Activated CD8-positive, alpha-beta memory T cell treated with anti-CD3 and anti-CD28 coated beads for 4 hours (primary cell): ENCODE data around the gene KCNJ5.

Experiments used
- DNase-seq, 2 donors: peaks; one replicate each; pipeline ENCODE4 v3.0.0-alpha.2; 2020; ENCODE audit warnings: low read depth in 2 of 2

The KCNJ5 gene

DNA sequence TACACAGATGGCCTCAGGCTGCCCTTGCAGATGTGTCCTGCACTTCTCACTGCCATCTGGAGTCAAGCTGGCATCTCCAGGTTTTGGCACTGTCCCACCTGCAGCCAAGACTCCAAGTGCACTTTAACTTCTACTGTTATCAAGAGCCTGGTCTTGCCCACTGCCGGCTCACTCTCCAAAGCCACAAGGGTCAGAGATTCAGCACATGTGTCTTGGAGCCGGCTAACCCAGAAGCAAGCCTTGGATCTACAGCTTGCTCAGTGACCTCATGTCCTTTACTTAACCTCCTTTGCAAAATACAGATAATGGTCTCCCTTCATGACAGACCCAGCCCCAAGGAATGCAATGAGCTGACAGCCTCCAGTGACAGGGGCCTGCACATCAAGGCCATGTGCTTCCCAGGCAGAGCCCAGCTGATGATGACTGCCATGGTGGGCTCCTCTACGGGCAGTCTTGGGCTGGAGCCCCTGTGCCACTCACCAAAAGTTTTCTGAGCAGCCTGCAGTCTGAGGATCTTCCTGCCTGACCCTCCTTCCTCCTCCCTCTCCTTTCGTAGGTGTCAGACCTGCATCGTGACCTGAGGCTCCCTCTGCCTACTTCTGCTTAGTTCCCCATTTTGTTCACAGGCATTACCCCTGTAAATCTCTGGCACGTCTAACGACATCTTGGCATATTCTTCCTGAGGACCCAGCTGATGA is 42.5 kb downstream of the KCNJ5 start:
- no peak for DNase-seq

DNA sequence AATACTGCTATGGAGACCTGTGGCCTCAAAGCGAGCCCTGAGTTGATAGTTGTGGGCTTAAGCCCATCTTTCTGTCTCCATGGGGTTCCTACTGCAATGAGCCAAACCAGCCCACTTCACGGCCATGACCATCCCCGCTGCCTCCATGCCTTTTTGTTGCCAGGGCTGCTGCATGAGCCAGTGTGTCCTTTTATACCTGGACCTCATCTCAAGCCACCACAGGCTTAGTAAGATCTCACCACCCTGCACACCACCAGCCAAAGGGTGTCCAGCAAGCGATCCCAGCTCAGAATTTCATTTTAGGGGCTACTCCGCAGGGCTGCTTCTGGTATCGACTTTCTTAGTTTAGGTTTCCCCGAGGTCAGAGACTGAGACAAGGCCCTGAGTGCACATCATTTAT is 43.2 kb downstream of the KCNJ5 start:
- DNase-seq: no peak

DNA sequence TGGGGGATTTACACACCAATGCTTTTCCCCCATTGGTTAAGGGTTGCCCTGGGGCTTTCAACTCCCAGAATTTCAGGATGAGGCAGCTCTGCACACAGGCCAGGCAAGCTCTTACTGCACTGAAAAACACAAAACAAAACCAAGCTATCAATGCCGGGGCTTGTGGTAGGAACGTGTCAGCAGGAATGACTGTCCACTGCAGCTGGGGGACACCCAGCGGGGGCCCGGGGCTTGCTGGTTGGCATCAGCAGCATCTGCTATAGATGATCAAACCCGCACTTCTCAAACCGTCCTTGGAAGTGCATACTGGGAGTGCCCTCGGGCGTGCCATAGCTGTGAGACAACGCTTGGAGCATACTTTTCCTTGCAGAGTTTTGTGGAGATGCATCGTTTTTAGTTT is 43.8 kb downstream of the KCNJ5 start:
- no peak for DNase-seq

GRCh38 chr11:128936606-128937251 is 45.6 kb downstream of the KCNJ5 start:
- no peak for DNase-seq

DNA sequence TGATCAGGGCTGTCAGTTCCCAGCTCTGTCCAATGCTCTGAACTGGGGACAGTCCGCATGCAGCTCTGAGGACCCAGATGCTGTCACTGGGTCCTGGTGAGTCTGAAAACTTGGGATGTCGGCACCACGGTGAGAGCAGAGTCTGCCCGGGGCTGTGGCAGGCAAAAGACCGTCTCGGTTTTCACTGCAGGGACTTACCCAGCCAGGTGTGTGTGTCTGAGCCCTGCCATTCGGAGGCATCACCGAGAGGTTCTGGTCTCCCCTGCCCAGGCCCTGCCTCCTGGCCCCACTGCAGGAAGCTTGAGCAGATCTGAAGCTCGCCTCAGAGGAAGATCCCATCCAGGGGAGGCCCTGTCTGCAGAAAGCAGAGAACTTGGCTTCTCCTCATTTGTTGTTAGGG is 46.3 kb downstream of the KCNJ5 start:
- no peak for DNase-seq

- DNase-seq: no peak
Observed at GRCh38 chr11:128938156-128938885, 47.2 kb downstream of the KCNJ5 start.

GRCh38 chr11:128939591-128939990 is 48.4 kb downstream of the KCNJ5 start:
- DNase-seq: no peak

DNA sequence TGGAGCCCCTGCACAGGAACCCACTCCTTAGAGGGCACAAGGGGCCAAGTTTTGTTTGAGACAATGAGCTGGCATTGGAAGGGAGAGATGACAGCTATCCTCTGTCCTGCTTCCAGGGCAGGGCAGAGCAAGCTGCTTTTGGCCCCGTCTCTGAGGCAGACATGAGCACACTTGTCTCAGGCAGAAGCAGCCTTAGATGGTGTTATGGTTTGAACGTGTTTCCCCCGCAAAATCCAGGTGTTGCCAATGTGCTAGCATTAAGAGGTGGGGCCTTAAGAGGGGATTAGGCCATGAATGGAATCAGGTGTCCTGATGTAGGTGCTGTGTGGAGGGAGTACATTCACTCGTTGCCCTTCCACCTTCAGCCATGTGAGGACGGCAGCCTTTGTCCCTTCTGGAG is 49.0 kb downstream of the KCNJ5 start:
- DNase-seq: no peak

DNA sequence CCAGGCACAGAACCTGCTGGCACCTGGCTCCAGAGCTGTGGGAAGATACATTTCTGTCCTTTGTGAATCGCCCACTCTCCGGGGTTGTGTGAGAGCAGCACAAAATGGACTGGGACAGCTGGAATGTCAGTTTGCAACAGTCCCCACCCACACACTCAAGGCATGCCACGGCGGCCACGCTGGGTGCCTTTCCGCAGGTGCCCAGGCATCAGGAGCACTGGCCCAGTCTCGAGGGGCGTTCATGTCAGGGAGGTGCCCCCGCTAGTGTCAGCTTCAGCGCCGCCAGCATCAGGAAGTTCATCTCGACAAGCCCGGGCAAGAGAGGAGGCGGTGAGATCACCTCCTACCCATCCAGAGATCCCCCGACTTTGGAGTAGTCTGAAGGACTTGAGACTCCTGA is 49.4 kb downstream of the KCNJ5 start:
- DNase-seq: no peak

- no peak for DNase-seq
Observed at GRCh38 chr11:128941110-128941509, 50.0 kb downstream of the KCNJ5 start.

DNA sequence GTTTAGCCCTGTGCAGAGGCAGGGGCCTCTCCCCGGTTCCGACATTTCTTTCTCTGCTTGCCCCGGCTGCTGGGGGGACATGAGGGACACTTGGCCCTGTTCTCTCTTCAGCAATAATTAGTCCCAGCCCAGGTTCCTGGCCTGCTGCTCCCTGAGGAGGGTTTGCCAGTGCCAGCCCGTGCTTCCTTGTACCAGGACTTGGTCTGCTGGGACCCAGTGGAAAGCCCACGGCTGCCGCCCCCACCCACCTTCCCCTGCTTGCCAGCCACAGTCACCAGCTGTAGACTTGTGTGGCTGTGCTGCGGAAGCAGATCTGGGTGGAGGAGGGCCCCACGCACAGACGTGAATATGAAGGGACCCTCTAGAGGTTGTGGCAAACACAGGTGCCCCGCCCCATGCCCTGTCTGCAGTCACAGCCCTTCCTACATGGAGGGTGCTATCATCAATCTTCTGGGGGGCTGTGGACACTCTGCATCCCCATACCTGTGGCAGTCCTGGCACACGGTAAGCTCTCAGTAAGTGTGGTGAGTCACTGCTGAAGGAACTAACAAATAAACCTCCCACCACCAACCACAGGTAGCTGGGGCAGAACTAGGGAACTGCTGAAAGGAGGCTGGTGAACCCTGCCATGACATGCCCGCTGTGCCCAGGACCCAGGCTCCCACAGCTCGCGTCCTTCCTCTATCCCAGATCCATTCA is 50.6 kb downstream of the KCNJ5 start:
- no peak for DNase-seq

DNA sequence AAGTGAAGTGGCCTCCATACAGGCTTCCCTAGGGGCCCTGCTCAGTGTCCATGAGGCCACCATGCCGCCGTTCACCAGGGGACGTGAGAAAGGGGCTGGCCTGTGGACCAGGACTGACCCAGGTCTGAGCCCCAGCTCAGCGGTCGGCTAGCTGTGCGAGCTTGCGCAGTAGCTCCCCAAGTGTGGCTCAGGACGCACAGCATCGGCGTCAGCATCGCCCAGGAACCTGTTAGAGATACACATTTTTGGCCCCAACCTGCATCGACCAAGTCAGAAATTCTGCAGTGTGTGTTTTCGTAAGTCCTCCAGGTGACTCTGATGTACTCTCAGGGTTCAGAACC is 51.1 kb downstream of the KCNJ5 start:
- no peak for DNase-seq

GRCh38 chr11:128942817-128943427 is 51.8 kb downstream of the KCNJ5 start, which contains the start of gene TP53AIP1:
Gene TP53AIP1, minus strand, starts transcription at chr11:128942871. Its CDS starts 5,053 bp downstream, at chr11:128937818.
- no peak for DNase-seq

GRCh38 chr11:128943428-128943976 is 52.3 kb downstream of the KCNJ5 start:
- DNase-seq: no peak

- DNase-seq: no peak
Observed at GRCh38 chr11:128946648-128947047, 55.5 kb downstream of the KCNJ5 start.

DNA sequence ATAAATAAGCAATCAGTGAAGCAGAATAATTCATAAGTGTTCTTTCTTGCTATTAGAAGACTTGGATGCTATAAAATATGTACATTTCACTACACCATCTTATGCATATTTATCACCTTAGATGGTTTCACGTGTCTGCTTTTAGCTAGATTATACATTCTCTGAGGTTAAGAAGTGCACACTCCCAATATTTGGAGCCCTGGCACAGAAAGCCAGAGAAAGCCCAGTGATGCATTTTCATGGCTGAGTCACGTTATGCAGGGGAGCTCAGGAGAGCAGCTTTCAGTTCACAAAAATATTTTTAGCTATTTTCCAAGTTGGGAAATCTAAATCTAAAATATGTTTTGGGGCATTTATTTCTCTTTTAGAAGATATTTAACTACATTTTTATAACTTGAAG is 56.6 kb downstream of the KCNJ5 start:
- DNase-seq: no peak

GRCh38 chr11:128948583-128948982 is 57.4 kb downstream of the KCNJ5 start:
- no peak for DNase-seq

- DNase-seq: no peak
Observed at GRCh38 chr11:128949791-128950454, 58.8 kb downstream of the KCNJ5 start.

DNA sequence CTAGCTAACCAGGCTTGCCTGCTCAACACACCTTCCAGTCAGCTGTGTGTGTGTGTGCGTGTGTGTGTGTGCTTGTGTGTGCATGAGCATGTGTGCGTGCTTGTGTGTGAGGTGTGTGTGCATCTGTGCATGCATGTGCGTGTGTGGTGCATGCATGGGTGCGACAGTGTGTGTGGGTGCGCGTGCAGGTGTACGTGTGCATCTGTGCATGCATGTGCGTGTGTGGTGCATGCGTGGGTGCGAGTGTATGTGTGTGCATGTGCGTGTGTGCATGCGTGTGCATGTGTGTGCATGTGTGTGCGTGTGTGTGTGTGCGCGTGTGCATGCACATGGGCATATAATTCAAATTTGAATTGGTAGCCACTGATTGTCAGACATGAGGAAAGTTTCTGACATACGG is 62.0 kb downstream of the KCNJ5 start:
- DNase-seq: no peak

GRCh38 chr11:128955636-128956035 is 64.5 kb downstream of the KCNJ5 start:
- DNase-seq: no peak
